Upper lobe of left lung (tissue), 4 donors: ENCODE results near the gene RERE.

Experiments used
- EP300 ChIP-seq, 4 donors: sonication (generic); formaldehyde crosslinking; IDR thresholded peaks; one replicate each; pipeline ENCODE4 v1.5.1; 2017; ENCODE audit warnings: antibody characterized with exemption in 4 of 4, control low read depth in 2 of 4
- TF ChIP-seq, protein P1 (sequence below), 6 experiments: fragments of 450-650 bp in 4 of 6; fragments of 200-600 bp in 2 of 6; sonication (generic) in 2 of 6; IDR thresholded peaks; one replicate each; pipeline ENCODE4 v1.5.1; 2016 to 2019; ENCODE audit warnings: antibody characterized with exemption in 6 of 6

DNA sequence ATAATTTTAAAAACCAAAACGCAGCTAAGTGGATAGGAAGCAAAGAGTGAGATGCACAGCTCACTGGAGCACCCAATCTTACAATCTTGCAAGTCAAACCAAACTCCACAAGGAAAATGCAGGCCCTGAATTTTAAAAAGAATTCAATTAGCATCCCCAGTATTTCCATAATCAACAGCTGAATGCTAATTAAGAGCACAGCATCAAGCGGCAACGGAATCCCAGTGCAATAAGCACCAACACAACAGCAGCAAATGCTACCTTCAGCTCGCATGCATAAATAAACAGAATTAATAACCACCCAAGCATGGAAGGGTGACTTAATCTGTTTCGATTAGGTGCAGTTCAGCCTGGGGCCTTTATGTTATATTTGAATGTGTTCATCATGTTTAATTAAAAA lies 356.7 kb downstream of the RERE start:
- TF ChIP-seq, protein P1, sequence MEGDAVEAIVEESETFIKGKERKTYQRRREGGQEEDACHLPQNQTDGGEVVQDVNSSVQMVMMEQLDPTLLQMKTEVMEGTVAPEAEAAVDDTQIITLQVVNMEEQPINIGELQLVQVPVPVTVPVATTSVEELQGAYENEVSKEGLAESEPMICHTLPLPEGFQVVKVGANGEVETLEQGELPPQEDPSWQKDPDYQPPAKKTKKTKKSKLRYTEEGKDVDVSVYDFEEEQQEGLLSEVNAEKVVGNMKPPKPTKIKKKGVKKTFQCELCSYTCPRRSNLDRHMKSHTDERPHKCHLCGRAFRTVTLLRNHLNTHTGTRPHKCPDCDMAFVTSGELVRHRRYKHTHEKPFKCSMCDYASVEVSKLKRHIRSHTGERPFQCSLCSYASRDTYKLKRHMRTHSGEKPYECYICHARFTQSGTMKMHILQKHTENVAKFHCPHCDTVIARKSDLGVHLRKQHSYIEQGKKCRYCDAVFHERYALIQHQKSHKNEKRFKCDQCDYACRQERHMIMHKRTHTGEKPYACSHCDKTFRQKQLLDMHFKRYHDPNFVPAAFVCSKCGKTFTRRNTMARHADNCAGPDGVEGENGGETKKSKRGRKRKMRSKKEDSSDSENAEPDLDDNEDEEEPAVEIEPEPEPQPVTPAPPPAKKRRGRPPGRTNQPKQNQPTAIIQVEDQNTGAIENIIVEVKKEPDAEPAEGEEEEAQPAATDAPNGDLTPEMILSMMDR (IDR thresholded peaks at IDR 0.05), result no peak
- no peak for TF ChIP-seq EP300 (IDR thresholded peaks at IDR 0.05)
